ENCODE measurements around the gene TSPOAP1.

DNA sequence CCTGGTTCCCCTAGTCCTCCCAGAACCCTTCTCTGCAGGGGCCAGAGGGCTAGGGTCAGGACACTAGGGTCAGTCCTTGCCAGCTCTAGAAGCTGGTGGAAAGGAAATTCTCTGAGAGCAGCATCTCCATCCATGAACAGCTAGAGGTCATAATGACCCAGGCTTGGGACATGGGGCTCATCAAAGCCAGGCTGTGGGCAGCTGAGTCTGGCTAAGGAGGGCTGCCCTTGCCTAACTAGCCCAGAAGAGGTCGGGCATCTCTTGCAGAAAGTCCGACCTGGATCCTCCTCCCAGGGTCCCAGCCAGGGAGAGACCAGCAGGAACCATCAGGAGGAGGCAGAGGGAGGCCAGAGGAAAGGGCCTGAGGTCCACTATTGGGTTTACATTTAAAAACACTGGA lies 52.2 kb downstream of the TSPOAP1 start:
- no peak for TF ChIP-seq POLR2A (IDR thresholded peaks at IDR 0.05)
- TF ChIP-seq, protein P1, sequence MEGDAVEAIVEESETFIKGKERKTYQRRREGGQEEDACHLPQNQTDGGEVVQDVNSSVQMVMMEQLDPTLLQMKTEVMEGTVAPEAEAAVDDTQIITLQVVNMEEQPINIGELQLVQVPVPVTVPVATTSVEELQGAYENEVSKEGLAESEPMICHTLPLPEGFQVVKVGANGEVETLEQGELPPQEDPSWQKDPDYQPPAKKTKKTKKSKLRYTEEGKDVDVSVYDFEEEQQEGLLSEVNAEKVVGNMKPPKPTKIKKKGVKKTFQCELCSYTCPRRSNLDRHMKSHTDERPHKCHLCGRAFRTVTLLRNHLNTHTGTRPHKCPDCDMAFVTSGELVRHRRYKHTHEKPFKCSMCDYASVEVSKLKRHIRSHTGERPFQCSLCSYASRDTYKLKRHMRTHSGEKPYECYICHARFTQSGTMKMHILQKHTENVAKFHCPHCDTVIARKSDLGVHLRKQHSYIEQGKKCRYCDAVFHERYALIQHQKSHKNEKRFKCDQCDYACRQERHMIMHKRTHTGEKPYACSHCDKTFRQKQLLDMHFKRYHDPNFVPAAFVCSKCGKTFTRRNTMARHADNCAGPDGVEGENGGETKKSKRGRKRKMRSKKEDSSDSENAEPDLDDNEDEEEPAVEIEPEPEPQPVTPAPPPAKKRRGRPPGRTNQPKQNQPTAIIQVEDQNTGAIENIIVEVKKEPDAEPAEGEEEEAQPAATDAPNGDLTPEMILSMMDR (IDR thresholded peaks at IDR 0.05), result no peak

All from tibial nerve (tissue), 3 donors.